Ovary (tissue), 9 donors: ENCODE results near the gene TMEM240. TPM values are rescaled to one million over a fixed set of nuclear protein-coding genes. Genes with fewer than 3 reads are reported as not detected.
"Not testable (repeated sequence)": the region's sequence is repeated elsewhere in the genome, so short reads cannot be mapped to it uniquely, and the experiment has no call there.

Source experiments
- DNase-seq, 5 donors: peaks; one replicate each; pipeline ENCODE4 v3.0.0-alpha.2; 2019 to 2020
- H3K27ac ChIP-seq, 2 donors: fragments of 200-600 bp; one replicate each; pipeline versions ENCODE4 v1.5.1 to v1.8.0; 2019 to 2022
- H3K27me3 ChIP-seq: fragments of 200-600 bp; one replicate; pipeline ENCODE4 v1.8.0; 2022
- H3K36me3 ChIP-seq: fragments of 200-600 bp; sonication (generic); one replicate; pipeline ENCODE4 v1.5.1; 2019
- H3K4me1 ChIP-seq: one replicate; pipeline ENCODE4 v1.8.1; 2013; ENCODE audit warnings: mild to moderate bottlenecking, moderate library complexity; ENCODE audit not compliant: insufficient read depth
- H3K4me3 ChIP-seq: fragments of 200-600 bp; sonication (generic); one replicate; pipeline ENCODE4 v1.5.1; 2017
- H3K9me3 ChIP-seq, 2 donors: fragments of 200-600 bp in 1 of 2; sonication (generic) in 1 of 2; one replicate each; pipeline versions ENCODE4 v1.5.1 to v1.8.1; 2013 to 2019; ENCODE audit warnings: mild to moderate bottlenecking in 1 of 2, moderate library complexity in 1 of 2
- CTCF ChIP-seq, 3 donors: fragments of 450-650 bp in 2 of 3; fragments of 200-600 bp in 1 of 3; IDR thresholded peaks; one replicate each; pipeline versions ENCODE4 v1.5.1 to v1.8.0; 2016 to 2022; ENCODE audit warnings: antibody characterized with exemption in 3 of 3, mild to moderate bottlenecking in 1 of 3
- EP300 ChIP-seq: sonication (generic); formaldehyde crosslinking; IDR thresholded peaks from one replicate; pipeline ENCODE4 v1.6.1; 2017; ENCODE audit warnings: antibody characterized with exemption
- POLR2A ChIP-seq: fragments of 450-650 bp; IDR thresholded peaks from one replicate; pipeline ENCODE4 v1.6.1; 2017; ENCODE audit warnings: antibody characterized with exemption, mild to moderate bottlenecking, moderate library complexity
- WGBS, 3 donors: extraction: QIAGEN DNeasy Blood & Tissue Kit in 1 of 3; methylation state at CpG; one replicate each; pipeline versions ENCODE4 v1.1.5 to v1.1.7; 2013 to 2017; 5-methylcytosine and 5-hydroxymethylcytosine counted together
- intact Hi-C, 4 donors: fragments of 100-400 bp; cut with DNase I; formaldehyde crosslinking; loops; one replicate each; pipeline versions ENCODE4 v1.11.0 to v1.15.1; 2022 to 2023
- polyA plus RNA-seq, 2 donors: library from polyadenylated mRNA; stranded (reverse); fragments of 200-250 nt in 1 of 2; fragments of 350-450 nt in 1 of 2; fragmentation: Illumina TruSeq in 1 of 2; extraction: RNeasy Lipid Tissue Mini Kit (QIAGEN cat#74804) in 1 of 2; gene quantifications; one replicate each; pipeline ENCODE4 v1.2.3, GENCODE V29; 2013 to 2014
- total RNA-seq, 7 donors: library from RNA; depleted of rRNA in 2 of 7; stranded (reverse); fragments of >200 nt in 2 of 7; fragmentation: NEBNext Ultra II Directional in 3 of 7; extraction: Animal tissue kit (Norgen Biotek cat#: 25700) in 3 of 7; gene quantifications; one replicate each; pipeline versions ENCODE4 v1.1.0 to v1.2.4, GENCODE V29; 2016 to 2023
- donor health status: DM: no; HTN: no; CAD: no; lungs with moderate emphysema.
- donor health status: DM: no; HTN: no; CAD: no.
- donor health status: Bipolar disorder and iron deficiency.
- donor health status: DM: yes; HTN: yes; CAD: no.
- donor health status: DM: no; HTN: no; CAD: no.
- donor health status: DM: yes; HTN: yes; CAD: no.

Gene TMEM240
- total and polyA plus RNA-seq, 9 donors, result 6.2 to 30.3 (median 11.4) TPM; not detected in 1

GRCh38 chr1:1512425-1512824 is 28.0 kb downstream of the TMEM240 start:
- WGBS, 3 donors, result 0 to 1% methylated on average over 22 to 45 of the region's 52 CpGs; no CpG with 5 or more reads in 1 of the 3 donors
- H3K27me3 ChIP-seq, H3K4me1 ChIP-seq, H3K36me3 ChIP-seq, intact Hi-C loops, H3K9me3 ChIP-seq: not testable (repeated sequence)
- peak in 1 of 5 donors; percentile 56 for DNase-seq
- Histone ChIP-seq H3K4me3 (peak overlapping the region; percentile 60), H3K27ac (peak overlapping the region in 1 of 2 donors; percentile 83)

- intact Hi-C loops, result no loop called here
- Histone ChIP-seq H3K36me3 (no peaks in the 10 kb centered on the region), H3K9me3 (no peaks in the 10 kb centered on the region), H3K27me3 (no peaks in the 10 kb centered on the region), H3K4me3 (peak within 1 kb of the TSS; percentile 60), H3K4me1 (peaks cover 2% of the 10 kb centered on the region), H3K27ac (peak within 1 kb of the TSS; percentile 77 to 83)
- DNase-seq, result peak; percentile 98 to 99 (median 98)
- no peak for TF ChIP-seq EP300
- peak in 1 of 3 donors; percentile 18 for TF ChIP-seq CTCF (IDR thresholded peaks at IDR 0.05)
- TF ChIP-seq POLR2A, result peak; percentile 55
- WGBS, 3 donors, result 0% methylated on average over 38 to 99 of the region's 99 CpGs
Observed at GRCh38 chr1:1511533-1512285, 28.7 kb downstream of the TMEM240 start, which contains the start of gene ATAD3A. Gene ATAD3A, plus strand, starts transcription at chr1:1512162. Its CDS starts 107 bp downstream, at chr1:1512269.

- no peak for TF ChIP-seq CTCF (IDR thresholded peaks at IDR 0.05)
- TF ChIP-seq POLR2A, result no peak
- no peak for TF ChIP-seq EP300
- no peaks in the 10 kb centered on the region for H3K9me3 ChIP-seq
- peak in 1 of 5 donors; percentile 23 for DNase-seq
- H3K27ac ChIP-seq, result peak overlapping the region; percentile 77 to 83
- peak overlapping the region; percentile 60 for H3K4me3 ChIP-seq
- H3K36me3 ChIP-seq, result no peaks in the 10 kb centered on the region
- WGBS, 3 donors, result 13 to 22% (median 16%) methylated on average over 17 of the region's 17 CpGs
- peaks cover 2% of the 10 kb centered on the region for H3K4me1 ChIP-seq
- intact Hi-C loops, result no loop called here
- H3K27me3 ChIP-seq, result no peaks in the 10 kb centered on the region
Observed at GRCh38 chr1:1510912-1511532, 29.4 kb downstream of the TMEM240 start.

- WGBS, 3 donors, result 83 to 92% (median 83%) methylated on average over 7 to 16 of the region's 21 CpGs
- not testable (repeated sequence) for H3K4me1 ChIP-seq, H3K9me3 ChIP-seq, H3K27ac ChIP-seq, DNase-seq, H3K4me3 ChIP-seq, H3K27me3 ChIP-seq, H3K36me3 ChIP-seq
- intact Hi-C loops, result loop anchor here in 2 of 4 donors (10.0 kb wide), 2 partner anchors 135 to 195 kb away; partner anchors contain the start of gene AURKAIP1 (in 1 of the 2)
Observed at GRCh38 chr1:1509465-1509850, 31.0 kb downstream of the TMEM240 start.

GRCh38 chr1:1508775-1509464 is 31.5 kb downstream of the TMEM240 start:
- H3K9me3 ChIP-seq, H3K27ac ChIP-seq, H3K36me3 ChIP-seq, DNase-seq, H3K27me3 ChIP-seq, H3K4me3 ChIP-seq, H3K4me1 ChIP-seq: not testable (repeated sequence)
- intact Hi-C loops, result loop anchor here in 2 of 4 donors (10.0 kb wide), 2 partner anchors 134 to 194 kb away; partner anchors contain the start of gene AURKAIP1 (in 1 of the 2)
- WGBS, 3 donors, result 77 to 82% (median 80%) methylated on average over 17 to 31 of the region's 34 CpGs
